GM21723 (cell line): ENCODE measurements around the gene TSHZ2.

Experiments used
- ATAC-seq: cut with Tn5 transposase; IDR thresholded peaks from one replicate; pipeline ENCODE4 v1.9.1; 2021; ENCODE audit warnings: mild to moderate bottlenecking, moderate library complexity; ENCODE audit not compliant: unreplicated experiment

The TSHZ2 gene

GRCh38 chr20:53226826-53227225 lies 254.7 kb downstream of the TSHZ2 start:
- ATAC-seq, result no peak

GRCh38 chr20:53227523-53227922 lies 255.4 kb downstream of the TSHZ2 start:
- ATAC-seq, result no peak

GRCh38 chr20:53231061-53231460 lies 258.9 kb downstream of the TSHZ2 start:
- no peak for ATAC-seq

- no peak for ATAC-seq
These were observed 265.3 kb downstream of the TSHZ2 start for GRCh38 chr20:53237461-53237860.

- ATAC-seq, result no peak
These were observed 266.0 kb downstream of the TSHZ2 start for GRCh38 chr20:53238121-53238660.

GRCh38 chr20:53243152-53243551 lies 271.0 kb downstream of the TSHZ2 start:
- no peak for ATAC-seq

- ATAC-seq, result no peak
These were observed 272.6 kb downstream of the TSHZ2 start for GRCh38 chr20:53244711-53245110.

- no peak for ATAC-seq
These were observed 273.4 kb downstream of the TSHZ2 start for GRCh38 chr20:53245574-53245973.

GRCh38 chr20:53247468-53248103 lies 275.4 kb downstream of the TSHZ2 start:
- ATAC-seq, result no peak

GRCh38 chr20:53250456-53250855 lies 278.3 kb downstream of the TSHZ2 start:
- no peak for ATAC-seq

- no peak for ATAC-seq
These were observed 279.8 kb downstream of the TSHZ2 start for GRCh38 chr20:53252002-53252401.

- no peak for ATAC-seq
These were observed 281.5 kb downstream of the TSHZ2 start for GRCh38 chr20:53253668-53254067.

GRCh38 chr20:53255102-53255710 lies 283.0 kb downstream of the TSHZ2 start:
- no peak for ATAC-seq

- no peak for ATAC-seq
These were observed 286.6 kb downstream of the TSHZ2 start for GRCh38 chr20:53258741-53259140.

GRCh38 chr20:53260168-53260567 lies 288.0 kb downstream of the TSHZ2 start:
- no peak for ATAC-seq

GRCh38 chr20:53260591-53260990 lies 288.4 kb downstream of the TSHZ2 start:
- no peak for ATAC-seq

GRCh38 chr20:53262365-53262764 lies 290.2 kb downstream of the TSHZ2 start:
- no peak for ATAC-seq

- ATAC-seq, result no peak
These were observed 291.6 kb downstream of the TSHZ2 start for GRCh38 chr20:53263554-53264438.

GRCh38 chr20:53264604-53265003 lies 292.4 kb downstream of the TSHZ2 start:
- ATAC-seq, result no peak

- no peak for ATAC-seq
These were observed 293.2 kb downstream of the TSHZ2 start for GRCh38 chr20:53265304-53265875.

GRCh38 chr20:53269380-53269779 lies 297.2 kb downstream of the TSHZ2 start:
- no peak for ATAC-seq
